H1 (cell line): ENCODE data around the gene UVSSA. TPM values are rescaled to one million over a fixed set of nuclear protein-coding genes. Genes with fewer than 3 reads are reported as not detected.

Experiments used
- RAD21 ChIP-seq, 2 experiments: IDR thresholded peaks in 1 of 2; conservative IDR thresholded peaks in 1 of 2; 2 replicates each; pipeline ENCODE4 v1.6.1; 2011; ENCODE audit warnings: low read depth in 2 of 2, low read length in 2 of 2, improper control_type of control experiment in 1 of 2, inconsistent platforms in 1 of 2, mild to moderate bottlenecking in 1 of 2, moderate library complexity in 1 of 2
- SIX5 ChIP-seq: IDR thresholded peaks from 2 replicates; pipeline ENCODE4 v1.6.1; 2011; ENCODE audit warnings: mild to moderate bottlenecking, low read depth, low read length
- polyA plus RNA-seq, 7 experiments: library from polyadenylated mRNA; depleted of rRNA in 3 of 7; stranded (reverse) in 5 of 7; unstranded in 2 of 7; fragments of >200 nt in 5 of 7; fragments of 200-250 nt in 2 of 7; gene quantifications; 1 replicate in 5 of 7; 2 replicates in 1 of 7; 4 replicates in 1 of 7; pipeline versions ENCODE4 v1.2.1 to v1.2.3, GENCODE V29; 2011 to 2013; ENCODE audit warnings: missing spikeins in 2 of 7, mixed read lengths in 2 of 7
- total RNA-seq: library from RNA; stranded (reverse); fragmentation: NEBNext Ultra II Directional; extraction: Animal tissue kit (Norgen Biotek cat#: 25700); gene quantifications from 2 replicates; pipeline ENCODE4 v1.2.1, GENCODE V29; 2021

The UVSSA gene
- total and polyA plus RNA-seq, 2 of the 8 experiments (the other 6 are each of a cell fraction or from before 2014, with no cell fraction given) = 14.5 to 19.4 TPM

DNA sequence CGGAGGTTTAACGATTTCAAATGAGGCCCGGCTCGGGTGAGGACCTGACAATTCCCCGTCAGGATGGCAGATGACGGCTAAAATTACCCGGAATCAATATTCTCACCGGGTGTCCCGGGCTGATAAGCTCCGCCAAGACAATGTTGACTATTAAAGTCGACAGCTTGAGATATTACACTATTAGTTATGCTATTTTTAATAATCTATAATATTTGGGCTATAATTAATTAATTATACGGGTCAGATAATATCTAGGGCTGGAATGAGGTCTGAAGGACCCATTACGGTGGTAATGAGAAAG lies 68.6 kb downstream of the UVSSA start (continued):
- no peak for TF ChIP-seq RAD21 (IDR thresholded peaks at IDR 0.05 in 1 of 2, conservative IDR thresholded peaks at IDR 0.05 in 1 of 2; ENCODE audit: low read depth in 2 of 2, low read length in 2 of 2)
- TF ChIP-seq SIX5 = no peak
